IMR-90 (cell line): Measurements from ENCODE around the gene CPSF4.

Experiments used
- MAFK ChIP-seq: IDR thresholded peaks from 2 replicates; pipeline ENCODE4 v1.6.1; 2012; ENCODE audit warnings: low read depth, low read length, improper control_type of control experiment
- POLR2A ChIP-seq: IDR thresholded peaks from 2 replicates; pipeline ENCODE4 v1.6.1; 2012; ENCODE audit warnings: mild to moderate bottlenecking, low read depth, low read length
- TF ChIP-seq, protein P1 (sequence below): conservative IDR thresholded peaks from 2 replicates; pipeline ENCODE4 v1.5.1; 2012; ENCODE audit warnings: mild to moderate bottlenecking, low read depth, low read length, improper control_type of control experiment
- TF ChIP-seq, protein P2 (sequence below): fragments of 150-350 bp; IDR thresholded peaks from 2 replicates; pipeline ENCODE4 v1.6.1; 2016; ENCODE audit warnings: low read depth, mild to moderate bottlenecking, low read length, moderate library complexity, borderline replicate concordance

DNA sequence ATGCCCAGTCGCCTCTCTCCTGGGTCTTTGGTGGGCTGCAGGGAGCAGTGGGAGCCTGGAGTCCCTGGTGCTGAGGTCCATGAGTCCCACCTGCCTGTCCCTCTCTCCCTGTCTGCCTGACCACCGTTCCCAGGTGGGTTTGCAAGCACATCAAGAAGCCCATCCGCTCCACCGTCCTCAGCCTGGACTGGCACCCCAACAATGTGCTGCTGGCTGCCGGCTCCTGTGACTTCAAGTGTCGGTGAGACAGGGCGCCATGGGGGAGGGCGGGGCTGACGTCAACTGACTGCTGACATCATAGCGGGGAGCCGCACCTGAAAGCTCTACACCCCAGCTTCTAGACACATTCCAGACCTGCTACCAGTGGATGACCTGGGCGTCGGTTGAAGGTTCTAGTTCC is 49.0 kb upstream of the CPSF4 start:
- TF ChIP-seq, protein P1, sequence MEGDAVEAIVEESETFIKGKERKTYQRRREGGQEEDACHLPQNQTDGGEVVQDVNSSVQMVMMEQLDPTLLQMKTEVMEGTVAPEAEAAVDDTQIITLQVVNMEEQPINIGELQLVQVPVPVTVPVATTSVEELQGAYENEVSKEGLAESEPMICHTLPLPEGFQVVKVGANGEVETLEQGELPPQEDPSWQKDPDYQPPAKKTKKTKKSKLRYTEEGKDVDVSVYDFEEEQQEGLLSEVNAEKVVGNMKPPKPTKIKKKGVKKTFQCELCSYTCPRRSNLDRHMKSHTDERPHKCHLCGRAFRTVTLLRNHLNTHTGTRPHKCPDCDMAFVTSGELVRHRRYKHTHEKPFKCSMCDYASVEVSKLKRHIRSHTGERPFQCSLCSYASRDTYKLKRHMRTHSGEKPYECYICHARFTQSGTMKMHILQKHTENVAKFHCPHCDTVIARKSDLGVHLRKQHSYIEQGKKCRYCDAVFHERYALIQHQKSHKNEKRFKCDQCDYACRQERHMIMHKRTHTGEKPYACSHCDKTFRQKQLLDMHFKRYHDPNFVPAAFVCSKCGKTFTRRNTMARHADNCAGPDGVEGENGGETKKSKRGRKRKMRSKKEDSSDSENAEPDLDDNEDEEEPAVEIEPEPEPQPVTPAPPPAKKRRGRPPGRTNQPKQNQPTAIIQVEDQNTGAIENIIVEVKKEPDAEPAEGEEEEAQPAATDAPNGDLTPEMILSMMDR: no peak
- TF ChIP-seq, protein P2, sequence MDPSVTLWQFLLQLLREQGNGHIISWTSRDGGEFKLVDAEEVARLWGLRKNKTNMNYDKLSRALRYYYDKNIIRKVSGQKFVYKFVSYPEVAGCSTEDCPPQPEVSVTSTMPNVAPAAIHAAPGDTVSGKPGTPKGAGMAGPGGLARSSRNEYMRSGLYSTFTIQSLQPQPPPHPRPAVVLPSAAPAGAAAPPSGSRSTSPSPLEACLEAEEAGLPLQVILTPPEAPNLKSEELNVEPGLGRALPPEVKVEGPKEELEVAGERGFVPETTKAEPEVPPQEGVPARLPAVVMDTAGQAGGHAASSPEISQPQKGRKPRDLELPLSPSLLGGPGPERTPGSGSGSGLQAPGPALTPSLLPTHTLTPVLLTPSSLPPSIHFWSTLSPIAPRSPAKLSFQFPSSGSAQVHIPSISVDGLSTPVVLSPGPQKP: no peak
- TF ChIP-seq POLR2A: no peak
- TF ChIP-seq MAFK: no peak
